ENCODE data around the gene CCNC.

DNA sequence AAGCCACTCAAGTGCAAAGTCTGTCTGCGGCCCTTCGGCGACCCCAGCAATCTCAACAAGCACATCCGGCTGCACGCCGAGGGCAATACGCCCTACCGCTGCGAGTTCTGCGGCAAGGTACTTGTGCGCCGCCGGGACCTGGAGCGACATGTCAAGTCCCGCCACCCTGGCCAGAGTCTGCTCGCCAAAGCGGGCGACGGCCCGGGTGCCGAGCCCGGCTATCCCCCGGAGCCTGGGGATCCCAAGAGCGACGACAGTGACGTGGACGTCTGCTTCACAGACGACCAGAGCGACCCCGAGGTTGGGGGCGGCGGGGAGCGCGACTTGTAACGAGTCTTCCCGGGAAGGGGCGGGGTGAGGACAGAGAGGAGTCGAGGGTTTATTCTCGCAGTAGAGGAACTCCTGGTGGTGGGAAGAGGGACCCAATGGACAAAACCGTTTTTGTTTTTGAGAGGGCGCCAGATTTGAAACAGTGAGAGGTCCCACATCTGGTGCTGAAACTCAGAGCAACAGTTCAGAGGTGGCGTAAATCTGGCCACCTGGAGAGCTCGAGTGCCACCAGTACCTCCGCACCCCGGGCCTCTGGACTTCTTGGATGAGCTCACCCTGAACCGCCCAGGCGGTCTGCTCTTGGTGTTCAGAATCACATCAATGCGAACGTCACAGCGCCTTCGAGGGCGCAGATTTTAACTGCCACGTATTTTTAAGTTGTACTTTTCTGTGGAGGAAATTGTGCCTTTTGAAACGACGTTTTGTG, 46.1 kb upstream of the CCNC start:
- TF ChIP-seq, protein P1, sequence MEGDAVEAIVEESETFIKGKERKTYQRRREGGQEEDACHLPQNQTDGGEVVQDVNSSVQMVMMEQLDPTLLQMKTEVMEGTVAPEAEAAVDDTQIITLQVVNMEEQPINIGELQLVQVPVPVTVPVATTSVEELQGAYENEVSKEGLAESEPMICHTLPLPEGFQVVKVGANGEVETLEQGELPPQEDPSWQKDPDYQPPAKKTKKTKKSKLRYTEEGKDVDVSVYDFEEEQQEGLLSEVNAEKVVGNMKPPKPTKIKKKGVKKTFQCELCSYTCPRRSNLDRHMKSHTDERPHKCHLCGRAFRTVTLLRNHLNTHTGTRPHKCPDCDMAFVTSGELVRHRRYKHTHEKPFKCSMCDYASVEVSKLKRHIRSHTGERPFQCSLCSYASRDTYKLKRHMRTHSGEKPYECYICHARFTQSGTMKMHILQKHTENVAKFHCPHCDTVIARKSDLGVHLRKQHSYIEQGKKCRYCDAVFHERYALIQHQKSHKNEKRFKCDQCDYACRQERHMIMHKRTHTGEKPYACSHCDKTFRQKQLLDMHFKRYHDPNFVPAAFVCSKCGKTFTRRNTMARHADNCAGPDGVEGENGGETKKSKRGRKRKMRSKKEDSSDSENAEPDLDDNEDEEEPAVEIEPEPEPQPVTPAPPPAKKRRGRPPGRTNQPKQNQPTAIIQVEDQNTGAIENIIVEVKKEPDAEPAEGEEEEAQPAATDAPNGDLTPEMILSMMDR (IDR thresholded peaks at IDR 0.05), result no peak
- no peak for TF ChIP-seq POLR2A (IDR thresholded peaks at IDR 0.05)

All from right lobe of liver (tissue), 4 donors.